Measurements from ENCODE around the gene SAP25.
"Not testable (repeated sequence)": the region's sequence is repeated elsewhere in the genome, so short reads cannot be mapped to it uniquely, and the experiment has no call there.

SAP25 gene

GRCh38 chr7:100563809-100564400, 9.8 kb downstream of the SAP25 start:
- H3K9ac ChIP-seq (ENCODE audit: low read length): no peak overlapping the region

GRCh38 chr7:100563100-100563564, 10.6 kb downstream of the SAP25 start:
- no peak overlapping the region for H3K4me3 ChIP-seq (ENCODE audit: low read depth in 1 of 2, low read length in 2 of 2)
- no peaks in the 10 kb centered on the region for H3K36me3 ChIP-seq (ENCODE audit: insufficient read depth, low read length)
- H3K27ac ChIP-seq (ENCODE audit: low read depth, low read length): no peak overlapping the region
- H3K9ac ChIP-seq (ENCODE audit: low read length): no peak overlapping the region
- no peaks in the 10 kb centered on the region for H3K9me3 ChIP-seq (ENCODE audit: low read length)
- H3K4me1 ChIP-seq (ENCODE audit: insufficient read depth, low read length): peaks cover 7% of the 10 kb centered on the region
- no peaks in the 10 kb centered on the region for H3K27me3 ChIP-seq (ENCODE audit: control insufficient read depth in 1 of 2, insufficient read depth in 2 of 2, low read length in 2 of 2)

More at GRCh38 chr7:100563809-100564400, 9.8 kb downstream of the SAP25 start:
- H3K36me3 ChIP-seq (ENCODE audit: insufficient read depth, low read length): no peaks in the 10 kb centered on the region
- H3K4me1 ChIP-seq (ENCODE audit: insufficient read depth, low read length): peaks cover 7% of the 10 kb centered on the region
- H3K27me3 ChIP-seq (ENCODE audit: control insufficient read depth in 1 of 2, insufficient read depth in 2 of 2, low read length in 2 of 2): no peaks in the 10 kb centered on the region
- no peak overlapping the region for H3K4me3 ChIP-seq (ENCODE audit: low read depth in 1 of 2, low read length in 2 of 2)
- H3K9me3 ChIP-seq (ENCODE audit: low read length): no peaks in the 10 kb centered on the region
- no peak overlapping the region for H3K27ac ChIP-seq (ENCODE audit: low read depth, low read length)

- Histone ChIP-seq H3K4me3 (ENCODE audit: low read depth in 1 of 2, low read length in 2 of 2) (no peak overlapping the region), H3K27me3 (ENCODE audit: control insufficient read depth in 1 of 2, insufficient read depth in 2 of 2, low read length in 2 of 2) (no peaks in the 10 kb centered on the region), H3K9me3 (ENCODE audit: low read length) (no peaks in the 10 kb centered on the region), H3K36me3 (ENCODE audit: insufficient read depth, low read length) (no peaks in the 10 kb centered on the region), H3K9ac (ENCODE audit: low read length) (no peak overlapping the region), H3K4me1 (ENCODE audit: insufficient read depth, low read length) (peaks cover 7% of the 10 kb centered on the region), H3K27ac (ENCODE audit: low read depth, low read length) (no peak overlapping the region)
Measured at GRCh38 chr7:100562195-100563099, 11.3 kb downstream of the SAP25 start.

- Histone ChIP-seq H3K4me3 (ENCODE audit: low read depth in 1 of 2, low read length in 2 of 2) (no peak overlapping the region), H3K27me3 (ENCODE audit: control insufficient read depth in 1 of 2, insufficient read depth in 2 of 2, low read length in 2 of 2) (no peaks in the 10 kb centered on the region), H3K36me3 (ENCODE audit: insufficient read depth, low read length) (peaks cover under 1% of the 10 kb centered on the region), H3K9ac (ENCODE audit: low read length) (no peak overlapping the region), H3K4me1 (ENCODE audit: insufficient read depth, low read length) (peaks cover 7% of the 10 kb centered on the region), H3K9me3 (ENCODE audit: low read length) (no peaks in the 10 kb centered on the region), H3K27ac (ENCODE audit: low read depth, low read length) (no peak overlapping the region)
Measured at GRCh38 chr7:100561491-100562194, 12.1 kb downstream of the SAP25 start.

GRCh38 chr7:100559127-100559526, 14.6 kb downstream of the SAP25 start:
- Histone ChIP-seq H3K27me3 (ENCODE audit: control insufficient read depth in 1 of 2, insufficient read depth in 2 of 2, low read length in 2 of 2) (no peaks in the 10 kb centered on the region), H3K27ac (ENCODE audit: low read depth, low read length) (no peak overlapping the region), H3K9me3 (ENCODE audit: low read length) (no peaks in the 10 kb centered on the region), H3K9ac (ENCODE audit: low read length) (no peak overlapping the region), H3K4me3 (ENCODE audit: low read depth in 1 of 2, low read length in 2 of 2) (no peak overlapping the region), H3K4me1 (ENCODE audit: insufficient read depth, low read length) (peaks cover 7% of the 10 kb centered on the region), H3K36me3 (ENCODE audit: insufficient read depth, low read length) (peaks cover 17% of the 10 kb centered on the region)

GRCh38 chr7:100556541-100556940, 17.2 kb downstream of the SAP25 start:
- Histone ChIP-seq H3K9ac (ENCODE audit: low read length) (no peak overlapping the region), H3K27me3 (ENCODE audit: control insufficient read depth in 1 of 2, insufficient read depth in 2 of 2, low read length in 2 of 2) (no peaks in the 10 kb centered on the region), H3K9me3 (ENCODE audit: low read length) (no peaks in the 10 kb centered on the region), H3K4me1 (ENCODE audit: insufficient read depth, low read length) (no peaks in the 10 kb centered on the region), H3K36me3 (ENCODE audit: insufficient read depth, low read length) (peaks cover 36% of the 10 kb centered on the region), H3K27ac (ENCODE audit: low read depth, low read length) (no peak overlapping the region), H3K4me3 (ENCODE audit: low read depth in 1 of 2, low read length in 2 of 2) (no peak overlapping the region)

- H3K27ac ChIP-seq (ENCODE audit: low read depth, low read length): no peak overlapping the region
- H3K9me3 ChIP-seq (ENCODE audit: low read length): no peaks in the 10 kb centered on the region
- no peaks in the 10 kb centered on the region for H3K4me1 ChIP-seq (ENCODE audit: insufficient read depth, low read length)
- peaks cover 36% of the 10 kb centered on the region for H3K36me3 ChIP-seq (ENCODE audit: insufficient read depth, low read length)
- no peak overlapping the region for H3K9ac ChIP-seq (ENCODE audit: low read length)
- H3K27me3 ChIP-seq (ENCODE audit: control insufficient read depth in 1 of 2, insufficient read depth in 2 of 2, low read length in 2 of 2): no peaks in the 10 kb centered on the region
- no peak overlapping the region for H3K4me3 ChIP-seq (ENCODE audit: low read depth in 1 of 2, low read length in 2 of 2)
Measured at GRCh38 chr7:100555701-100556100, 18.0 kb downstream of the SAP25 start.

- H3K27ac ChIP-seq (ENCODE audit: low read depth, low read length): no peak overlapping the region
- H3K36me3 ChIP-seq (ENCODE audit: insufficient read depth, low read length): peaks cover 36% of the 10 kb centered on the region
- H3K9me3 ChIP-seq (ENCODE audit: low read length): no peaks in the 10 kb centered on the region
- peaks cover 2% of the 10 kb centered on the region for H3K4me1 ChIP-seq (ENCODE audit: insufficient read depth, low read length)
- H3K9ac ChIP-seq (ENCODE audit: low read length): no peak overlapping the region
- H3K4me3 ChIP-seq (ENCODE audit: low read depth in 1 of 2, low read length in 2 of 2): no peak overlapping the region
- no peaks in the 10 kb centered on the region for H3K27me3 ChIP-seq (ENCODE audit: control insufficient read depth in 1 of 2, insufficient read depth in 2 of 2, low read length in 2 of 2)
Measured at GRCh38 chr7:100553032-100553431, 20.7 kb downstream of the SAP25 start.

GRCh38 chr7:100552532-100552931, 21.2 kb downstream of the SAP25 start:
- Histone ChIP-seq H3K9me3 (ENCODE audit: low read length) (no peaks in the 10 kb centered on the region), H3K36me3 (ENCODE audit: insufficient read depth, low read length) (peaks cover 36% of the 10 kb centered on the region), H3K4me3 (ENCODE audit: low read depth in 1 of 2, low read length in 2 of 2) (no peak overlapping the region), H3K27me3 (ENCODE audit: control insufficient read depth in 1 of 2, insufficient read depth in 2 of 2, low read length in 2 of 2) (no peaks in the 10 kb centered on the region), H3K9ac (ENCODE audit: low read length) (no peak overlapping the region), H3K4me1 (ENCODE audit: insufficient read depth, low read length) (peaks cover 7% of the 10 kb centered on the region), H3K27ac (ENCODE audit: low read depth, low read length) (no peak overlapping the region)

GRCh38 chr7:100548446-100548845, 25.3 kb downstream of the SAP25 start:
- Histone ChIP-seq H3K36me3 (ENCODE audit: insufficient read depth, low read length) (peaks cover 12% of the 10 kb centered on the region), H3K4me1 (ENCODE audit: insufficient read depth, low read length) (peaks cover 36% of the 10 kb centered on the region)
- not testable (repeated sequence) for H3K27ac ChIP-seq (ENCODE audit: low read depth, low read length); H3K4me3 ChIP-seq (ENCODE audit: low read depth in 1 of 2, low read length in 2 of 2); H3K9ac ChIP-seq (ENCODE audit: low read length); H3K27me3 ChIP-seq (ENCODE audit: control insufficient read depth in 1 of 2, insufficient read depth in 2 of 2, low read length in 2 of 2); H3K9me3 ChIP-seq (ENCODE audit: low read length)

GRCh38 chr7:100547872-100548271, 25.8 kb downstream of the SAP25 start:
- Histone ChIP-seq H3K36me3 (ENCODE audit: insufficient read depth, low read length) (peaks cover 6% of the 10 kb centered on the region), H3K4me3 (ENCODE audit: low read depth in 1 of 2, low read length in 2 of 2) (no peak overlapping the region), H3K4me1 (ENCODE audit: insufficient read depth, low read length) (peaks cover 36% of the 10 kb centered on the region), H3K9me3 (ENCODE audit: low read length) (no peaks in the 10 kb centered on the region), H3K9ac (ENCODE audit: low read length) (no peak overlapping the region), H3K27me3 (ENCODE audit: control insufficient read depth in 1 of 2, insufficient read depth in 2 of 2, low read length in 2 of 2) (no peaks in the 10 kb centered on the region), H3K27ac (ENCODE audit: low read depth, low read length) (peak overlapping the region; percentile 68)
